ENCODE measurements around the gene SNX8. TPM values are rescaled to one million over a fixed set of nuclear protein-coding genes. Genes with fewer than 3 reads are reported as not detected.

Gene SNX8
- total RNA-seq, 1 donor, result 5.7 TPM

DNA sequence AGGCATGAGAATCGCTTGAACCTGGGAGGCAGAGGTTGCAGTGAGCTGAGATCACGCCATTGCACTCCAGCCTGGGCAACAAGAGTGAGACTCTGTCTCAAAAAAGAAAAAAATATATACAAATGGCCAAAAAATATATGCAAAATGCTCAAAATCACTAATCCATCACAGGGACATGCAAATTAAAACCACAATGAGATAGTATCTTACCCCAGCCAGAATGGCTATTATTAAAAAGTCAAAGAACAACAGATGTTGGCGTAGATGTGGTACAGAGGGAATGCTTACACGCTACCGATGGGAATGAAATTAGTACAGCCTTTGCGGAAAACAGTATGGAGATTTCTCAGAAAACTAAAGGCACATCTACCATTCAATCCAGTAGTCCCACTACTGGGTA, 17.4 kb downstream of the SNX8 start:
- no peak for DNase-seq (ENCODE audit: low read depth in 2 of 3, low spot score in 2 of 3)

DNA sequence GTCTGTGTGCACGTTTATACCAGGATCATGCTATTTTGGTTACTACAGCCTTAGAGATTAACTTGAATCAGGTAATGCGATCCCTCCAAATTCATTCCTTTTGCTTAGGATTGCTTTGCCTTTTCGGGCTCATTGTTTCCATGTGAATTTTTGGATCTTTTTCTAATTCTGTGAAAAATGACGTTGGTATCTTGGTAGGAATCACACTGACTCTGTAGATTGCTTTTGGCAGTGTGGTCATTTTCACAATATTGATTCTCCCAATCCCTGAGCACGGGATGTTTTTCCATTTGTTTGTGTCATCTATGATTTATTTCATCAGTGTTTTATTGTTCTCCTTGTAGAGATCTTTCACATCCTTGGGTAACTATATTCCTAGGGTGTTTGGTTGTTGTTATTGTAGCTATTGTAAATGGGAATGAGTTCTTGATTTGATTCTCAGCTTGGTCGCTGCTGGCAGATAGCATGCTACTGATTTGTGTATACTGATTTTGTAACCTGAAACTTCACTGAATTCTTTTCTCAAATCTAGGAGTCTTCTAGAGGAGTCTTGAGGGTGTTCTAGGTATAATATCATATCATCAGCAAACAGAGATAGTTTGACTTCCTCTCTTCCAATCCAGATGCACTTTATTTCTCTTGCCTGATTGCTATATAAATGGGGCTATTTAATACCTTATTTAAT, 18.2 kb downstream of the SNX8 start:
- DNase-seq (ENCODE audit: low read depth in 2 of 3, low spot score in 2 of 3), result no peak

DNA sequence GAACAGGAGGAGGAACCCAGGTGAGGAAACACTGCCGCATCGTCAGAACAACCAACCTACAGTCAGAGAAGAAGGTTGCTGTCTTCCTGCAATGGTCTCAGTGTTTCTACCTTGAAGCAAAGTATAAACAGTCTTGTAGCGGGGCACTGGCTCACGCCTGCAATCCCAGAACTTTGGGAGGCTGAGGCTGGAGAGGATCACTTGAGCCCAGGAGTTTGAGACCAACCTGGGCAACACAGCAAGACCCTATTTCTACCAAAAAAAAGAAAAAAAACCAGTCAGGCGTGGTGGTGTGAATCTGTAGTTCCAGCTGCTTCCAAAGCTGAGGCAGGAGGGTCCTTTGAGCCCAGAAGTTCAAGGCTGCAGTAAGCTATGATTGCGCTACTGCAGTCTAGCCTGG, 23.4 kb downstream of the SNX8 start:
- no peak for DNase-seq (ENCODE audit: low read depth in 2 of 3, low spot score in 2 of 3)

DNA sequence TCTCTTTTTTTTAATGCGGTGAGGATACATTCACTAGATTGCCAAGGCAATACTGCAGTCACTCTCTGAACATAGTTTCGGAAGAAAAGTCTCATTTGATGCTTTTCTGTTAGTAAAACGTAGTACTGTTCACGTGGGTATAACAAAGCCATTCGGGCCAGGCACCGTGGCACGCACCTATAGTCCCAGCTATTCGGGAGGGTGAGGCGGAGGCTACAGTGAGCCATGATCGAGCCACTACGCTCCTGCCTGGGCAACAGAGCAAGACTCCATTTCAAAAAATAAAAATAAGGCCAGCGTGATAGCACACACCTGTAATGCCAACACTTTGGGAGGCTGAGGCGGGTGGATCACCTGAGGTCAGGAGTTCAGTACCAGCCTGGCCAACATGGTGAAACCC, 24.6 kb downstream of the SNX8 start:
- no peak for DNase-seq (ENCODE audit: low read depth in 2 of 3, low spot score in 2 of 3)

DNA sequence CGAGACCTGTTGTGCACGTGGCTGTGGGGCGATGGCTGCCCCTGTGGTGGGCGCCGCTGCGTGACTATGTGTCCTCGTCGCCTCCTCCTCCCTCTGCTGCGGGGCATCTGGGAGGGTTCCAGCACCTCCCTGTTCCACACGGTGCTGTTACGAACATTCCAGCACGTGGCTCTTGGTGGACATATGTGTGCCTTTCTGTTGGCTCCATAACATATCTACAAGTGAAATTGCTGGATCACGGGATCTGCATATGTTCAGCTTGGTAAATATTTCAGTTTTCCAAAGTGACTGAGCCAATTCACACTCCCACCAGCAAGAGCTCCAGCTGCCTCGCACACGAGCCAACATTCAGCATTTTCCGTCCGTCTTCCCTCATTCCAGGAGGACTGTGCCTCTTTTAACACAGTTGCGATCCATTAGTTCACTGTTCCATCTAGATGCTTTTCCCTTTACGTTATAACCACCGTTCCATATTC, 25.1 kb downstream of the SNX8 start:
- no peak for DNase-seq (ENCODE audit: low read depth in 2 of 3, low spot score in 2 of 3)

DNA sequence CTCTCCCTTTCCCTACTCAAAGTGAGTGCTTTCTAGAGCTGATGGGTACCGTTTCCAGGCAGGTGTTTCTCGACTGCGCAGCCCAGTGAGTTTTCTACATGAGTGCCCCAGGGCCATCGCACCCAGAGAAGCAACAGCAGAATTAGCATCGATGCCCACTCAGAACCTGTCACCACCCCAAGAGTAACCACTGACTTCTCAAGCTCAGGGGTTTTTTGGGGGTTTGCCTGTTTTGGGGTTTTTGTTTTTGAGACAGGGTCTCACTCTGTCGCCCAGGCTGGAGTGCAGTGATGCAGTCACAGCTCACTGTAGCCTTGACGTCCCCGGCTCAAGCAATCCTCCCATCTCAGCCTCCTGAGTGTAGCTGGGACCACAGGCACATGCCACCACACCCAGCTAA, 25.7 kb downstream of the SNX8 start:
- DNase-seq (ENCODE audit: low read depth in 2 of 3, low spot score in 2 of 3), result no peak

DNA sequence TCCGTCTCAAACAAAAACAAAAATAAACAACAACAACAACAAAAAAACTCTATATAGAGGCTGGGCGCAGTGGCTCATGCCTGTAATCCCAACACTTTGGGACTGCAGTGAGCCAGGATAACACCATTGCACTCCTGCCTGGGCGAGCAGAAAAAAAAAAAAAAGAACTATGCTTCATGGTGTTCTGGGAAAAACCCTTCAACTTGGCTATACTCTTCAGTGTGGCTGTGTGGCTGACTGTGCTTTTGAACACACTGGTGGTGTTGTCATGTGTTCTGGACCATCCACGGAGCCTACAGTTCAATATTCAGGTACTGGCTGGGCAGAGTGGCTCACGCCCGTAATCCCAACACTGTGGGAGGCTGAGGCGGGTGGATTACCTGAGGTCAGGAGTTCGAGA, 26.5 kb downstream of the SNX8 start:
- no peak for DNase-seq (ENCODE audit: low read depth in 2 of 3, low spot score in 2 of 3)

DNA sequence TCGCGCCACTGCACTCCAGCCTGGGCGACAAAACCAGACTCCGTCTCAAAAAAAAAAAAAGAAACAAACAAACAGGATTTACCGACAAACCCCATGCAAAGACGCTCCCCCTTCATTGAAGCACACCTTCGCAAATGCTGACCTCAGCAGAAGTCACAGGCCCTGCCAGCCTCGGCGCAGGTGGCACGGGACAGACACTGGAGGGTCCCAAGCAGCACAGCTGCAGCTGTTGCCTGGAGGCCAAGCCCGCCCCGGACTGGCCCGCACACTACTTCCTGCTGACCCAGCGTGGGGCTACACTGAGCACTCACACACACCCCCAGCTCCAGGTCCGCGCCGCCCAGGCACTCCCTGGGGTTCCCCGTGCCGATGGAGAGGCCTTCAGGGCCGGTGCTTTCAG, 31.2 kb downstream of the SNX8 start:
- no peak for DNase-seq (ENCODE audit: low read depth in 2 of 3, low spot score in 2 of 3)

DNA sequence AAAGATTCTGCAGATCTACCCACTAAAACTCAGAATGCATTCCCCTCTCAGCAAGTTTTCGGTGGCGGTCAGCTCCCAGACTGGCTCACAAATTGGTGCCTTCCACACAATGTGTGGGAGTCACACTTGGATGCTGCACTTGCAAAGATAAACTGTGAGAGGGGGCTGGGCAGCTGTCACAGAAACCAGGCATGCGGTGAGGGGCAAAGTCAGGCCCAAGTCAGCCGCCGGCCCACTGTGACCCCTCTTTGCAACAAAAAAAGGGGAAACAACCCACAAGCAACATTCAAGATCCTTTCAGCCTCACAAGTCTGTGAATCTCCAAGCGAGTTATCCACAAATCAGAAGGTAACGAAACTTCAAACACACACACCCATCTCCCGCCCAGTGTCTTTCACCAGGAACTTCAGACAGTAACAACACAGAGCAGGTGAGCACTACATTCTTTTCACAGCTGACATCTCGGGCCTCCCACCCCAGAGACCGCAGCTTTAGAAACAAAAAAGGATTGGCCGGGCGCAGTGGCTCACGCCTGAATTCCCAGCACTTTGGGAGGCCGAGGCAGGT, 32.0 kb downstream of the SNX8 start:
- DNase-seq (ENCODE audit: low read depth in 2 of 3, low spot score in 2 of 3), result no peak

DNA sequence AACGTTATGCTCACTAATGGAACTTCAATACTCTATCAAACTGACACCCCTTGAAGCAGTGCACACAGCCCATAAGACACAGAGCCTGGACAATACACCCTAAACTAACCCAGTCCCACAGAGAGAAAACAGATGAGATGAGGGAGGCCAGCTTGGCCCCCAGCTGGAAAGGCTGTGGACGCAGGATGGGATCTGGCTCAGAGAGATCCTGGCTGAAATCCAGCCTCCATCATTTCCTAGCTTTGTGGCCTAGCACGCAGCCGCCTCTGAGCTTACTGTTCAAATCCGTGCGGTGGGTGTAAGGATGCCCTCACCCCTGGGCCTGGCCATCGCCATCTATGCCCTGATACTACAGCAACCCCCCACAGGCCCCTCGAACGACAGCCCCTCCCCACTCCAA, 32.7 kb downstream of the SNX8 start:
- no peak for DNase-seq (ENCODE audit: low read depth in 2 of 3, low spot score in 2 of 3)

DNA sequence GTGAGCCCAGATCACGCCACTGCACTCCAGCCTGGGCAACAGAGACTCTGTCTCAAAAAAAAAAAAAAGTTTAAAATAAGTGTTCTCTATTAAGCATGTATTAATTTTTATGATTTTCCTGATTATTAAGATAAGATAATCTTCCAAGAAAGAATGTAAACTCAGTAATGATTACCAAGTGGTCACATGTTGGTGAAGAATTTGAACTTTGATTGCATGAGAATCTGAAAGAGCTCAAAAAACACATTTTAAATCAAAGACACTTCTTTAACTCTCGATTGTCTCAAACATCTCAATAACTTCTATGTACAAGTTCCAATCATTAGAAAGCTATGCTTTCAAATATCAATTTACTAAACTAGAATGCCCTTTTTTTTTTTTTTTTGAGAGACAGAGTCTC, 33.8 kb downstream of the SNX8 start:
- no peak for DNase-seq (ENCODE audit: low read depth in 2 of 3, low spot score in 2 of 3)

DNA sequence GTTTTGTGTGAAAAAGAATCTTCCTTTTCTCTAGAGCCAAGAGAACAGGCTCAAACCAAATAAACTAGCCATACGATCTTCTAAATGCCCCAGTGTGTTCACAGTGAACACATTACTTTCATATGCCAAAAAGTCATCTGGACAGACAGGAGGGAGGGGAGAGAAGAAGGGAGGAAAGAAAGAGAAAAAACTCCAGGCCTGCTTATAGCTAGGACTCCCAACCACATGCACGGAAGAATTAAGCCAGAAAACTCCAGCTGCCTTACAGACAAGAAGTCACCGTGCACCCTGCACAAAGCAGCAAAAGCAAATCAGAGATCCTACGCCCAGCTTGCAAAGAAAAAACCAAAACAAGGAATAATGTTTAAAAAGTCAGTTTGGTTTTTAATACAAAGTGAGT, 34.3 kb downstream of the SNX8 start:
- no peak for DNase-seq (ENCODE audit: low read depth in 2 of 3, low spot score in 2 of 3)

DNA sequence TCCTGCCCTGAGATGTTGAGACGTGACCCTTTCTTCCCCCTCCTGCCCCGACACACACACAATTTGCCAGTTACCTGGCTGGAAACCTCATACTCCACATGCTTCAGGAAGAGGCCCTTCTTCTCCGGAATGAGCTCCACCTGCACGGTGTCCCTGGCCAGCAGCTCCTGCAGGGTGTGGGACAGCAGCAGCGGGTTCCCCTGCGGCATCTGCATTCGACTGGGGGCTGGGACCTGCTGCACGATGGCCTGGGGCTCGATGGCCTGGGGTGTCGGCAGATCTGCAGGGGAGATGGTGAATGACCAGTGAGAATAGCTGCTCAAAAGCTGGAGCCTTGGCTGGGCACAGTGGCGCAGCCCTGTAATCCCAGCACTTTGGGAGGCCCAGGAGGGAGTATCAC, 36.2 kb downstream of the SNX8 start:
- no peak for DNase-seq (ENCODE audit: low read depth in 2 of 3, low spot score in 2 of 3)

DNA sequence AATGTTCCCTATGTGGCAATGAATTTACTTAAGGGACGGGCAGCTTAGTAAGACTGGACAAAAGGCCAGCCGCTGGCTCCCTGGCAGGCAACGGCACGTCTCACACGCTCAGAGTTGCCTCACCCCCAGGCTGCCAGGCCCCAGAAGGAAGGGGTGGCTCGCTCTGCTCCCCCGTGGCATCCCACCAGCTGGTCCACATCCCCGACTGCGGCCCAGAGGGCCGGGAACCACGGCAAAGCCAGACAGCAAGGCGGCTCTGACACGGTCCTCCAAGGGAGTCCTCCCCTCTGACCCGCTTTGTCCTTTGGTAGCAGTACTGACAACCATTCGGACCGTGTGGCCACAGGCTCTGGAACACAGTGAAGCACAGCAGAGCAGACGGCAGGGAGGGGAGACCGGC, 38.1 kb downstream of the SNX8 start:
- DNase-seq (ENCODE audit: low read depth in 2 of 3, low spot score in 2 of 3), result no peak

DNA sequence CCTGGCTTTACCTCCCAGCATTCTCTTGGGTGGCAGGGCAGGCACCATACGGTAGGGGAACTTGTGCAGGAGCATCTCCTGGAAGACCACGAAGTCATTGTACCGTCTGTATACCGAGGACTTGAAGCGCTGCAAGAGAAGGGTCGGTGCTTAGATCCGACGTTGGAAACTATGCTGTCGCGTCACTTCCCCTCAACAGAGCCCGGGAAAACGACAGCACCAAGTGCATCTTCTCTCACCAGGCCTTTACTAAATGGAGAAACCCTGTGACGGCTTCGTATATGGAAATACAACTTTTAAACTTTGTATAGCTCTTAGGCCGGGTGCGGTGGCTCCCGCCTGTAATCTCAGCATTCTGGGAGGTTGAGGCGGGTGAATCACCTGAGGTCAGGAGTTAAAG, 39.1 kb downstream of the SNX8 start:
- no peak for DNase-seq (ENCODE audit: low read depth in 2 of 3, low spot score in 2 of 3)

DNA sequence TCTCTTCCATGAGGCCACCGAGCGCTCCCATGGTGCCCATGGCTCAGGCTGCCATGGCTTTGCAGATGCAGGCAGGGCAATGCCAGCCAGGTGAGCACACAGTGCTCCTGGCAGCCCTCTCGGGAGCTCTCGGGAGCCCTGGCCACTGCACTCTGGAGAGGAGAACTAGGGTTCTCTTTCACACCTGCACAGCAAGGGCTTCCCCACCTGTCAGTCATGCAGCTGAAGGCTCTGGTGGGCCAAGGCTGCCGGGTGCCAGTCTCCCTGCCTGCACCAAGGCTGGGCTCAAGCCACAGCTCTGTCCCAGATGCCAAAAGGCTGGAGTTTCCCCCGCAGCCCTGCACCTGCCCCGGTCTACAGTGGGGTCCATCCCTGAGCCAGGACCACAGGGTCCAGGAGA, 39.6 kb downstream of the SNX8 start:
- no peak for DNase-seq (ENCODE audit: low read depth in 2 of 3, low spot score in 2 of 3)

DNA sequence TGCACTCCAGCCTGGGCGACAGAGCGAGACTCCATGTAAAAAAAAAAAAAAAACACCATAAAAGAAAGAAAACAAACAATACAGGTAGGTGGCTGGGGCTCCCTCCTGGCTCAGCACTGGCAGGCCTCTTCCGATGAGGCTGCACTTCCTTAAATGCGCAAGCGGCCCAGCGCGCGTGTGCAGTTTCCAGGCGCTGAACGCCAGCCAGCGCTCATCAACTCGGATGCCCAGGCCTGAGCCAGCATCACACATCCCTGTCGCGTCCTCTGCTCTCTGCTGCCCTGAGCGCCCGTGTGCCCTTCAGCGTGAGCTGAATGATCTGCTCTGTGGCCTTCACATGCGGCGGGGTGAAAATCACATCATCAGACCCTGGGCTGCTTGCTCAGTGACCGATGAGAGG, 40.4 kb downstream of the SNX8 start:
- DNase-seq (ENCODE audit: low read depth in 2 of 3, low spot score in 2 of 3), result no peak

DNA sequence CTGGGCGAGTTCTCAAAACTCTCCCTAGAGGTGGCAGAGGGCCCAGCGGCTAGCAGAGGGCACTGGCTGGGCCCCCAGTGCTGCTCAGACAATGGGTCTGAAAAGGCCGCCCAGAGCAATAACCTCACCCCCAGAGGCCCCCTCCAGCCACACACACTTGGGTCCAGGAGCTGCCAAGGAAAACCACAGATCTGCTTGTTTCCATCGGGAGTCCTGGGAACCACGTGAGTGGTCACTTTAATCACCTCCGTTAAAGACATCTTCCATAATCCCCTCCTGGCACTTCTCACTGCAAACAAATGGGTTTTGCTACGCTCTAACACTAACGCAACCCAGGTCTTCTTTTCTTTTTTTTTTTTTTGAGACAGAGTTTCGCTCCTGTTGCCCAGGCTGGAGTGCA, 42.2 kb downstream of the SNX8 start:
- DNase-seq (ENCODE audit: low read depth in 2 of 3, low spot score in 2 of 3), result no peak

DNA sequence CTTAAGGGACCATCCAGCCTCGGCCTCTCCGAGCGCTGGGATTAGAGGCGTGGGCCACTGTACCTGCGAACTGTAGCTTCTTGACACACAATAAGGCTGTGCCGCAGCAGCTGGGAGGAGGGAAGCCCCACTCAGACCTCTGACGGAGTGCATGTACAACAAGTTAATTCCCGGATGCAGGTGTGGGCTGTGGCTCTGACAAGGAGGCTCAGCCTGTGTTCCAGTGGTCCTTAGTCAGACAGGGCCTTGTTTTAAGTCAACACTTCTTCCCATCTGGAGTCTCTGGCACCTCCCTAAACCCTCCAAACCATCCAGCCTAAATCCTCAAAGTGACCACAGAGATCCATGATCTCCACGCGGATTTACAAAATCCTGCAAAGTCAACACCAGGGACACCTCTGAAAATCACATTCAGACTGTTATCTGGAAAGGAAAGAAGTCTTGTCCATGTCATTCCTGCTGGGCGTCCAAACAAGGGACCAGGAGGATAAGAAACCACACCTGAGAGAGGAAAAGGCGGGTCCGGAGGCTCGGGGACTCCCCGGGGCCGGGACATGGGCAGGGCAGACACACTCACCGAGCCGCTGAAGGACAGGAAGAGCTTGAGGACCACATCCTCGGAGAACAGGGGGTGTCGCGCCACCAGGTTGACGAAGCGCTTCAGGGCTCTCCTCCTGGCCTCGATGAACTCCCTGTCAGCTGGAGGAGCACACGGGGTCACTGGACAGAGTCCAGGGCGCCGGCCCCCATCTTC, 42.8 kb downstream of the SNX8 start:
- no peak for DNase-seq (ENCODE audit: low read depth in 2 of 3, low spot score in 2 of 3)

DNA sequence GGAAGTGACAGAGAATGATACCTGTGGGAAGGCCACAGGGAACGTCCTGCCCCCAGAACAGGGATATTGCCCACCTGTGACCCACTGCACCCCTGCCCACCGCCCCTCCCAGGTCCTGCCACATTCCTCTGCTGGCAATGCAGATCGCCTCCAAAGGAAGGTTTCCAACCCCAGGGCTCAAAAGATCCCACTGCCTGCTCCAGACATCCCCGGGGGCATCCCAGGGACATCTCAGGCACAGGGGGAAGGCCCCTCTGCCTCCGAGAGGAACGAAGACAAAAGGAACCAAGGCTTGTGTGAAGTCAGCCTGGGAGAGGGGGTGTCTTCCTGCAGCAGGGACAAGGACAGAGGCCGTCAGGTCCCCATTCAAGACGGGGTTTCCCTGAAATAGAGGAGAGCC, 43.7 kb downstream of the SNX8 start:
- no peak for DNase-seq (ENCODE audit: low read depth in 2 of 3, low spot score in 2 of 3)

DNA sequence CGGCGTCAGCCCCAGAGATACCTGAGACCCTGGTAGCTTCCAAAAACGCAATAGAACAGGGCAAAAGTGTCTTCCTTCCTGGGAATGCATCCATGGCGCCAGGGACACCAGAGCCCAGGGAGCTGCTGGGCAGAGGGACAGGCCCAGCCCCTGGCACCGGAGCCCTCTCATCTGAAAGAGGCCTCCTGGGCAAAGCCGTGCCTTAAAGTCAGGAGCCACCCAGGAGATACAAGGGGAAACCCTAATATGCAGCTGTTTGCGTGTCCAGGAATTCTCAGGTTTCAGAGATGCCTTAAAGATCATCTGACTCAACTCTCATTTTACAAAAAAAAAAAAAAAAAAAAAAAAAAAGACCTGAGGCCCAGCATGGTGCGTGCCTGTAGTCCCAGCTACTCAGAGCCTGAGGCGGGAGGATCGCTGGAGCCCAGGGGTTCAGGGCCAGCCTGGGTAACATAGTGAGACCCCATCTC, 44.2 kb downstream of the SNX8 start:
- DNase-seq (ENCODE audit: low read depth in 2 of 3, low spot score in 2 of 3), result no peak
